Measurements from ENCODE around the gene C5orf34. TPM values are rescaled to one million over a fixed set of nuclear protein-coding genes. Genes with fewer than 3 reads are reported as not detected.

The C5orf34 gene
- total and polyA plus RNA-seq, 9 of the 15 experiments (the other 6 are each of a cell fraction or from before 2014, with no cell fraction given) = 13.2 to 32.6 (median 20.7) TPM

DNA sequence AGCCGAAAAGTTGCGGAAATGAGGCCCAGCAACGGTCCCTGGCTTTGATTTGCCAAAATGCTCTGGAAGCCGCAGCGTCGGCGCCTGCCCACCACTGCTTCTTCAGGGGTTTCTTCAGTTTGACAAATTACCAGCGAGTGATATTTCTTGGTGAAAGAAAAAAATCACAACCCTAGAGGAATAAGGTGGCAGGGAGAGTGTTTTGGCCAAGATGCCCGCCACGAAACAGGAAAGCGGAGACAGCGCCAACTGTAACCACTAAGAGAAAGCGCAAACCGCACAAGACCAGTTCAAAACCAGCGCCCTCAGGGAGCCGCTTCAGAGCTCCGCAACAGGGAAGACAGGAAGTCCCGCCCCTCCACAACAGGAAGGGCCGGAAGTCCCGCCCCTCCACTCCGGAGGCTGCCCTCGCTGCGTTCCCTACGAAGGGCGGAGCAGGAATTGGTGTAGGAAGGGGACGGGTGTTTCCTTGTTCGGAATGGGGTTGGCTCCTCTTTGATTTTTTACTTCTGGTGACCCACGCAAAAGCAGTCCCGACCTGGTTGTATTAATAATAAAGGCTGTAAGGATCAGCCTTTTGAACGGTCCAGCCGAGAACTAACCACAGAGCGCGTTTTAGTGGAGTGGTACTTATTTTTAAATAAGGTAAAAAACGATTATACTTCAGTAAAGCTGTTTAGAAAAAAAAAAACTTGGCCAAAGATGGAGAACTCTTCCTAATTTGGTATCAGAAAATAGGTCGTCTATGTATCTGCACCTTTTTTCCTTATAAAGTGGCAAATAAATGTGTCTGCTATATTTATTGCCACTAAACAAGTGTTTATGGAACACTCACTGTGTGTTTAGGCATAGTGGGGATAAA, at the start of gene C5orf34 (continued):
- TF ChIP-seq ZBTB26 (CRISPR knock-in tag; IDR thresholded peaks at IDR 0.05) (no peak), BRD4 (IDR thresholded peaks at IDR 0.05) (no peak), XRCC3 (IDR thresholded peaks at IDR 0.05) (no peak), NRF1 (conservative IDR thresholded peaks at IDR 0.05 in 1 of 2, IDR thresholded peaks at IDR 0.05 in 1 of 2) (peak; percentile 65 to 71), CXXC5 (CRISPR knock-in tag; IDR thresholded peaks at IDR 0.05) (peak; percentile 89), ZNF24 (IDR thresholded peaks at IDR 0.05) (peak; percentile 49; the same call in 1 of the 2 replicates), DPF2 (IDR thresholded peaks at IDR 0.05) (peak; percentile 33; the same call in 1 of the 2 replicates), MEF2A (IDR thresholded peaks at IDR 0.05; ENCODE audit: control insufficient read depth, low read depth, low read length) (no peak), CEBPB (tag; IDR thresholded peaks at IDR 0.05) (no peak), NR3C1 (CRISPR knock-in tag; IDR thresholded peaks at IDR 0.05) (no peak), HBP1 (CRISPR knock-in tag; IDR thresholded peaks at IDR 0.05) (0 out of 2 replicates have a peak, but pooled peaks have one; percentile 44), SOX6 (IDR thresholded peaks at IDR 0.05) (peak; percentile 62; the same call in 1 of the 2 replicates), MTF1 (CRISPR knock-in tag; IDR thresholded peaks at IDR 0.05; ENCODE audit: borderline replicate concordance) (no peak), ZNF277 (CRISPR knock-in tag; IDR thresholded peaks at IDR 0.05; ENCODE audit: borderline replicate concordance) (no peak), FOXJ2 (tag; IDR thresholded peaks at IDR 0.05) (peak; percentile 68; the same call in 1 of the 2 replicates), MTA2 (IDR thresholded peaks at IDR 0.05; ENCODE audit: low read depth) (no peak)
- TF ChIP-seq, protein P1, sequence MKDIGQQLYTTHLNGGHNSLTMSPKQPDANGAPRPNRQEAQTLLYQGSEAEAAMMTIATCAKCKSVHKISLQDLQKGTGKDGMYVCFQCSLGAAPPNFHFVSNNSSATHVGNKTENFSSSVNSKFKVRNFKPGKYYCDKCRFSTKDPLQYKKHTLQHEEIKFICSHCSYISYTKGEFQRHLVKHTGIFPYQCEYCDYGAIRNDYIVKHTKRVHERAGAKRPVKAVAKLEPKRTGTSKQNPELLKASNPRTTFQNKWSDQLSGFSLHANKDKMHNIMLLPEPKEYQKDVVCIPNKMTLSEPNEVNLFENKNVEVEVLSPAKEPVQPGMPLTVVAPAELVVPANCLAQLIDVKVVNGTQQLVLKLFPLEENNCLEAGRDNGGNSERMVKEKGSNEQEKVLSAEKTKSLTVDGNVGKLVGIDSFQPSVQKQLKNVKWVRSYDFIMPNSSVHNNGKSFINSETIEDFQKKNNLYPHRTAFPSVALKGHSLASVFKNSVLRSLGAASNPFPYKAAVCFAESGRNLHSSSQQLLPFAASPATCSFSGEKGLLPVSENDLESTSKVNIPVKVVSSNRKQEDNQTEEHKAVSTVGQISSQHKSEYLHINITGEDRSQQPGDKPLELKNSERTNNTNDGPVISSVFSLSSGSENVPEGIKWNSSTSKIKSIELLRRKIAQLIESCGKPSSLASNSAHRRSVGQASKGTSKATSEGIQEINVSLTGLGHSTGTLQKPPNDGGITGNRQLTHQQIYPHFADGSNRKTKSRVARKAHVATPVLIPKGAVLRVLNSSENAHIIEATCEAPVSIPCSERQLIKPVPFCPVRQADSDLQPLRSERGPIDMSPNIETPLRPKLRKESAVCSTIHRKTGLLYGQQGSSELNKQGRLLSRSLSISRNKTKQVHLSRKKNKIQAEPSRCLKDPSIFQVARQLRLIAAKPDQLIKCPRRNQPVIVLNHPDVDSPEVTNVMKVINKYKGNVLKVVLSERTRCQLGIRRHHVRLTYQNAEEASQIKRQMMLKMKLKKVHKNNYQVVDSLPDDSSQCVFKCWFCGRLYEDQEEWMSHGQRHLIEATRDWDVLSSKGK (CRISPR knock-in tag; IDR thresholded peaks at IDR 0.05) = no peak

All from K562 (cell line).